HG03565 (cell line): ENCODE data around the gene RPLP1.

Experiments used
- ATAC-seq: cut with Tn5 transposase; IDR thresholded peaks from one replicate; pipeline ENCODE4 v1.9.1; 2021; ENCODE audit warnings: mild to moderate bottlenecking, moderate library complexity; ENCODE audit not compliant: unreplicated experiment

The RPLP1 gene

DNA sequence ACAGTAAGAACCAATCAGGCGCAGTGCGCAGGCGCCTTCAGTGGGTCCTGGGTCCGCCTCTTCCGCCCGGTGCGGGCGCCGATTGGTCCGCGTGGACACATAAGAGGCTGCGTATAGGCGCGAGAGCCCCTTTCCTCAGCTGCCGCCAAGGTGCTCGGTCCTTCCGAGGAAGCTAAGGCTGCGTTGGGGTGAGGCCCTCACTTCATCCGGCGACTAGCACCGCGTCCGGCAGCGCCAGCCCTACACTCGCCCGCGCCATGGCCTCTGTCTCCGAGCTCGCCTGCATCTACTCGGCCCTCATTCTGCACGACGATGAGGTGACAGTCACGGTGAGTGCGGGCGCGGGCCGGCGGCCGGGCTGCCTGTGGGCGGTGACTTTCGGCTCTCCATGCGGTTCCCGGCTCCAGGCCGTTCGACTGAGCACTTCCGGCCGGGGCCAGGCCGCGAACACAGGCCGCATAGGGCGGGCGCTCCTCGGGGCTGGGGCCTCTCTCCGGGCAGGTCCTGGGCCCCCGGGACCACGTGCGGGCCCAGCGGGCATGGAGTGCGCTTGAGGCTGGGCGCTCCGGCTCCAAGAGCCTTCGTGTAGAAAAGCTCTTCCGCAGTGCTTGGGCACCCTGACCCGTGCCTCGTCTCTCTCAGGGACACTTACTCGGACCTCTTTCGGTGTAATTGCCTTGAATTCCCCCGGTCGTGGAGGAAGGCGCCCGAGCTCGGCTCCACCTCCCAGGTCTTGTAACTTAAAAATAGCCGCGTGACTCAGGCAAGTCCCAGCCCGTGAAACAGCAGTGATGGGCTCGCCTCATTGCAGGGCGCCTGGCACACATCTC, at the start of gene RPLP1:
Gene RPLP1, plus strand, starts transcription at position 127 of the 830 bp plus-strand sequence. Its CDS starts 131 bp downstream, at position 258.
- ATAC-seq, result peak; percentile 76

GRCh38 chr15:69403594-69403993, 49.0 kb upstream of the RPLP1 start:
- ATAC-seq, result no peak

- no peak for ATAC-seq
Observed at GRCh38 chr15:69405110-69405509, 47.5 kb upstream of the RPLP1 start.

GRCh38 chr15:69407719-69408400, 44.8 kb upstream of the RPLP1 start:
- ATAC-seq, result no peak

DNA sequence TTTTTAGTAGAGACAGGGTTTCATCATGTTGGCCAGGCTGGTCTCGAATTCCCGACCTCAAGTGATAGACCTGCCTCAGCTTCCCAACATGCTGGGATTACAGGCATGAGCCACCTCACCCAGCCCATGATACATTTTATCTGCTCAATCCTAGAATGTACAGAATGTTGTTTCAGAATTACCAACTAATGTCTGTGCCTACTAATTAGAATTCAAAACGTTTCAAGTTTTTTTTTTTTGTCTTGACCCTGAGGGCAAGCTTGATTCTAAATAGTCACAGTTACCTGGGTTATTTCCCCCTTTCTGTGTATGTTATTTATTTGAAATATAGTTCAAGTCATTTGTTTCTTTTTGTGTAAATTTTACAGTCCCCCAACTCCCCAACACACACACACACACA, 43.8 kb upstream of the RPLP1 start:
- ATAC-seq, result no peak

GRCh38 chr15:69410248-69410874, 42.3 kb upstream of the RPLP1 start:
- ATAC-seq, result no peak

DNA sequence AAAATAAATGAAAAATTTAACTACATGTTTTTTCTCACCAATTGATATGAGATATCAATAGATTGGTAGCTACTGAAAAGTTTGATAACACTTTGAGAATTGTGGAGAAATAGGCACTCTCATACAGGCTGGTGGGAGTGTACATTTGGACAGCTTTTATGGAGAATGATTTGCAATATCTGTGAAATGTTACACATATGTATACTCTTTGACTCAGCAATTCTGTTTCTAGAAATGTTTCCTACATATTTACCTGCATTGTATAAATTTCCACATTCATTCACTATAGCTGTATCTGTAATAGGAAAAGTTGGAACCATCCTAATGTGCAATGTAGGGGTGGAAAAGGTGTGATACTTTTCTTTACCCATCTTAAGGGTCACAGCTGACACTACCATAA, 40.3 kb upstream of the RPLP1 start:
- no peak for ATAC-seq

DNA sequence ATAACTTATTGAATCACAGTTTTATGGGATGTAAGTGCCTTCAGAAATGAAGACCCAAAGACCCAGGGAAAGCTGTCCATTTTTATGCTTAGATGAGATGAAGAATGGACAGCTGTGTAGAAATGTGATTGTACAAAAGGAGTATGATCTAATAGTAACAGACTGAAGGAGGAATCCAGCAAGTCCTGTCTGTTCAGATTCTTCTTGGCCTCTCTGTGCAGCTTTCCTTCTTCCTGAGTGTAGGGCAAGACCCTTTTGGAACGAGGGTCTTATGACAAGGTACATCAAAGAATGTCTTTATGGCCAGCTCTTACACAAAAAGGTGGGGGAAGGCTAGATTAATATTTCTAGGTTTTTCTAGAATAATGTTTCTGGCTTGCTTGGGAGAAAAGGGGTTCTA, 39.9 kb upstream of the RPLP1 start:
- ATAC-seq, result no peak

- peak; percentile 86 for ATAC-seq
Observed at GRCh38 chr15:69413822-69414700, 38.6 kb upstream of the RPLP1 start, which contains the start of gene KIF23. Gene KIF23 (plus strand): TSS chr15:69414349. CDS start chr15:69414466, 117 bp downstream.

DNA sequence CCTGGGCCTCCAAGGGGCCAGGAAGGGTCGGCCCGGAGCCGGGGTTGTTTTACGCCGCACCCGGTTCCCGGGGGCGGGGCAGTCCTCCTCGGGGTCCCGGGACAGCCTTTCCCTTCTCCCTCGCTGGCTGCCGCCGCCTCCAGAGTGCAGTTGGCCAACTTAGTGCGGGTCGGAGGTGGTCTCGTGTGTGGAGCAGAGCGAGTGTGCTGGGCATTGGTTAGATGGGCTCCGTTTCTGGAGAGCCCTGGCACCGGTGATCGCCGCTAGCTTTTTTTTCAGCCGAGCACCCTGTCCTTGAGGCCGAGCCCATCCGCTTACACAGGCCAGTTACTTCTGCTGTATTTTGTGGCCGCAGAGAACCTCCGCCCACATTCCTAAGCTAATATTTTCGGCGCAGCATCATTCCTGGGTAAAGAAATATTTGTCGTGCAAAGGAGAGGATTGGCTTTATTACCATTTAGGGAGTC, 37.9 kb upstream of the RPLP1 start:
- peak; percentile 20 for ATAC-seq

DNA sequence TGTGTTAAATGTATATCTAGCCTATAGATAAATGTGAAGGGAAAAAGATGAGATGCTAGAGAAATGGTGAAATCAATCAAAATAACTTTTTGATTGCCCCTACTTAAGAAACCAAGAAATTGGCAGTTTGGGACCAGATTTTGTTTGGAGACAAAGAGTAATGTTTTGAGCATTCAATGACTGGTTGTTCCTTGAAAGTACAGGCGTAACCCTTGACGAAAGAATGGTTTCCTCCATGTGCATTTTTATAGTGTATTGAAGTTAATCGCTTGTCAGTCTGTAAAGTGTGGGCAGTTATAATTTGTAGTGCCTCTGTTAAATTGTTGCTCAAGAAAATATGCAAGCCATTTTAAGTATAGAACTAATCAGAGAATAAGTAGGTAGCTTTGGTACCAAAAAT, 37.2 kb upstream of the RPLP1 start:
- ATAC-seq, result no peak

GRCh38 chr15:69417581-69417980, 35.0 kb upstream of the RPLP1 start:
- ATAC-seq, result no peak

DNA sequence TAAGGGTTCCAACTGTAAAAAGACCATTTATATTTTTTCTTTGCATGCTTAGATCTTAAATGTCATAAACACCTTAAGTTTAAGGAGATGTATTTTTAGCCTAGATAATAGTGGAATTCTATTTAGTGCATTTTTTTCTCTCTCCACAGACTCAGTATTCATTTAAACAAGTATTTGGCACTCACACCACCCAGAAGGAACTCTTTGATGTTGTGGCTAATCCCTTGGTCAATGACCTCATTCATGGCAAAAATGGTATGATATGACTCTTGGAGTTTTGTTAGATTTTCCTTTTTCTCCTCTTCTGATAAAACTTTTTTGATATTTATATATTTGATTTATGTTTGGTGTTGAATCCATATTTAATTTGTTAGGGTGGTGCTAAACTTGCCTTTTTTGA, 31.1 kb upstream of the RPLP1 start:
- no peak for ATAC-seq

- no peak for ATAC-seq
Observed at GRCh38 chr15:69422336-69422895, 30.2 kb upstream of the RPLP1 start.

- ATAC-seq, result no peak
Observed at GRCh38 chr15:69424001-69424400, 28.6 kb upstream of the RPLP1 start.

- no peak for ATAC-seq
Observed at GRCh38 chr15:69424748-69425413, 27.7 kb upstream of the RPLP1 start.

GRCh38 chr15:69433831-69434230, 18.8 kb upstream of the RPLP1 start:
- no peak for ATAC-seq

DNA sequence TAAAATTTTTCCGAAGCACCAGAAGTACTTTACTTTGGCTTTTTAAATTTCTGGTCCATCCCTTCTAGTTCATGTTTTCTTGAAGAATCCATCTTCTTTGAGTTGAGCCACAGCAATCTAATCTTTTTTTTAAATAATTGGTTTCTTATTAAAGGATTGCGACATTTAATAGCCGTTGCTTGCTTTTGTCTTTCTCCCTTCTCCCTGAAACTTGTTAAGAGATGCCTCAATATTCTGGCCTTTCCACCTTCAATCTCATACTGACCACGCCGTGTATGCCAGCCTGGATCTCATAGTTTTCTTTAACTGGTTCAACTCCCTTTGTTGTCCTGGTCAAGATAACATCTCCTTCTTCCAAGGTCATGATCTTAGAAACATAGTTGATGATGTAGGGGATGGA, 18.4 kb upstream of the RPLP1 start:
- ATAC-seq, result no peak

- ATAC-seq, result no peak
Observed at GRCh38 chr15:69434679-69435078, 17.9 kb upstream of the RPLP1 start.

DNA sequence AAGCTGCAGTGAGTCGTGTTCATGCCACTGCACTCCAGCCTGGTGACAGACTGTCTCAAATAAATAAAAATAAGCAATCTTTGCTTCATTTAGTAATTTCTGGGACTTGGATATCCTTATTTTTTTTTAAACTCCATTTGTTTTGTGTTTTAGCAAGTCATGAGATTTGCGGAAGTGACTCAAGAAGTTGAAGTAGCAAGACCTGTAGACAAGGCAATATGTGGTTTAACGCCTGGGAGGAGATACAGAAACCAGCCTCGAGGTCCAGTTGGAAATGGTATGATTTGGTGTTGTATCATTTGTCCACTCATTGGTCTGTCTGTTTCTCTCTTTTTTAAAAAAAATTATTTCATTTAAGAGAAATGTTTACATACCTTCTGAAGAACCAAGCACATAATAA, 16.6 kb upstream of the RPLP1 start:
- ATAC-seq, result no peak
